ENCODE results near the gene AKT1. TPM values are rescaled to one million over a fixed set of nuclear protein-coding genes. Genes with fewer than 3 reads are reported as not detected.

The AKT1 gene
- polyA plus RNA-seq, 4 donors = 72.4 to 95.9 (median 82.7) TPM

GRCh38 chr14:104798300-104799243 lies 3.0 kb upstream of the AKT1 start:
- Histone ChIP-seq H3K27ac (ENCODE audit: low read depth in 1 of 3, low read length in 2 of 3) (peak overlapping the region; percentile 42 to 91 (median 87)), H3K4me1 (ENCODE audit: control insufficient read depth in 3 of 3, insufficient read depth in 2 of 3, low read depth in 1 of 3, low read length in 2 of 3) (peaks cover 2 to 53% (median 8%) of the 10 kb centered on the region in 3 donors), H3K36me3 (ENCODE audit: control insufficient read depth in 3 of 3, insufficient read depth in 2 of 3, low read depth in 1 of 3, low read length in 3 of 3) (peaks cover 0 to 18% (median 0%) of the 10 kb centered on the region in 3 donors), H3K9me3 (ENCODE audit: control insufficient read depth in 2 of 2, insufficient read depth in 1 of 2, low read depth in 1 of 2, low read length in 1 of 2) (no peaks in the 10 kb centered on the region), H3K27me3 (ENCODE audit: control insufficient read depth in 3 of 3, insufficient read depth in 3 of 3, low read length in 3 of 3) (no peaks in the 10 kb centered on the region), H3K4me3 (ENCODE audit: low read depth in 1 of 3, low read length in 3 of 3) (no peak overlapping the region)
- FAIRE-seq = no peak
- 68 to 79% (median 76%) methylated on average over 16 of the region's 16 CpGs for whole genome bisulfite sequencing, 3 donors
- DNase-seq = peak in 1 of 2 donors; percentile 27

- DNase-seq (peak; percentile 40 to 54), FAIRE-seq (no peak)
- no peak overlapping the region for H3K4me3 ChIP-seq (ENCODE audit: low read depth in 1 of 3, low read length in 3 of 3)
- peaks cover 2 to 55% (median 15%) of the 10 kb centered on the region in 3 donors for H3K4me1 ChIP-seq (ENCODE audit: control insufficient read depth in 3 of 3, insufficient read depth in 2 of 3, low read depth in 1 of 3, low read length in 2 of 3)
- peak overlapping the region in 2 of 3 donors; percentile 38 to 60 for H3K27ac ChIP-seq (ENCODE audit: low read depth in 1 of 3, low read length in 2 of 3)
- 22 to 42% (median 38%) methylated on average over 18 of the region's 18 CpGs for WGBS, 3 donors
- H3K27me3 ChIP-seq (ENCODE audit: control insufficient read depth in 3 of 3, insufficient read depth in 3 of 3, low read length in 3 of 3) = no peaks in the 10 kb centered on the region
- no peaks in the 10 kb centered on the region for H3K9me3 ChIP-seq (ENCODE audit: control insufficient read depth in 2 of 2, insufficient read depth in 1 of 2, low read depth in 1 of 2, low read length in 1 of 2)
- H3K36me3 ChIP-seq (ENCODE audit: control insufficient read depth in 3 of 3, insufficient read depth in 2 of 3, low read depth in 1 of 3, low read length in 3 of 3) = peaks cover 0 to 23% (median 0%) of the 10 kb centered on the region in 3 donors
These were observed 1.8 kb upstream of the AKT1 start for GRCh38 chr14:104797115-104798044.

GRCh38 chr14:104796687-104797081 lies 1.1 kb upstream of the AKT1 start:
- peaks cover under 1 to 48% (median 15%) of the 10 kb centered on the region in 3 donors for H3K4me1 ChIP-seq (ENCODE audit: control insufficient read depth in 3 of 3, insufficient read depth in 2 of 3, low read depth in 1 of 3, low read length in 2 of 3)
- 75 to 84% (median 81%) methylated on average over 6 of the region's 6 CpGs for WGBS, 3 donors
- H3K27ac ChIP-seq (ENCODE audit: low read depth in 1 of 3, low read length in 2 of 3) = no peak overlapping the region
- H3K36me3 ChIP-seq (ENCODE audit: control insufficient read depth in 3 of 3, insufficient read depth in 2 of 3, low read depth in 1 of 3, low read length in 3 of 3) = peaks cover 0 to 23% (median 0%) of the 10 kb centered on the region in 3 donors
- FAIRE-seq (no peak), DNase-seq (no peak)
- no peaks in the 10 kb centered on the region for H3K27me3 ChIP-seq (ENCODE audit: control insufficient read depth in 3 of 3, insufficient read depth in 3 of 3, low read length in 3 of 3)
- H3K4me3 ChIP-seq (ENCODE audit: low read depth in 1 of 3, low read length in 3 of 3) = no peak overlapping the region
- no peaks in the 10 kb centered on the region for H3K9me3 ChIP-seq (ENCODE audit: control insufficient read depth in 2 of 2, insufficient read depth in 1 of 2, low read depth in 1 of 2, low read length in 1 of 2)

GRCh38 chr14:104795781-104796686 lies 486 bp upstream of the AKT1 start:
- FAIRE-seq = no peak
- H3K4me1 ChIP-seq (ENCODE audit: control insufficient read depth in 3 of 3, insufficient read depth in 2 of 3, low read depth in 1 of 3, low read length in 2 of 3) = peaks cover 0 to 42% (median 12%) of the 10 kb centered on the region in 3 donors

GRCh38 chr14:104794631-104794992 lies 936 bp downstream of the AKT1 start:
- FAIRE-seq (no peak), DNase-seq (no peak)
- peaks cover 0 to 43% (median 3%) of the 10 kb centered on the region in 3 donors for H3K36me3 ChIP-seq (ENCODE audit: control insufficient read depth in 3 of 3, insufficient read depth in 2 of 3, low read depth in 1 of 3, low read length in 3 of 3)
- H3K27ac ChIP-seq (ENCODE audit: low read depth in 1 of 3, low read length in 2 of 3) = peak overlapping the region; percentile 50 to 78 (median 65)
- no peaks in the 10 kb centered on the region for H3K9me3 ChIP-seq (ENCODE audit: control insufficient read depth in 2 of 2, insufficient read depth in 1 of 2, low read depth in 1 of 2, low read length in 1 of 2)
- no peaks in the 10 kb centered on the region for H3K27me3 ChIP-seq (ENCODE audit: control insufficient read depth in 3 of 3, insufficient read depth in 3 of 3, low read length in 3 of 3)
- peak overlapping the region; percentile 71 to 95 (median 91) for H3K4me3 ChIP-seq (ENCODE audit: low read depth in 1 of 3, low read length in 3 of 3)
- H3K4me1 ChIP-seq (ENCODE audit: control insufficient read depth in 3 of 3, insufficient read depth in 2 of 3, low read depth in 1 of 3, low read length in 2 of 3) = peaks cover 0 to 37% (median 12%) of the 10 kb centered on the region in 3 donors
- 1 to 4% (median 3%) methylated on average over 16 of the region's 16 CpGs for WGBS, 3 donors

More at GRCh38 chr14:104795781-104796686, 486 bp upstream of the AKT1 start:
- Histone ChIP-seq H3K4me3 (ENCODE audit: low read depth in 1 of 3, low read length in 3 of 3) (peak overlapping the region; percentile 65 to 95 (median 91)), H3K36me3 (ENCODE audit: control insufficient read depth in 3 of 3, insufficient read depth in 2 of 3, low read depth in 1 of 3, low read length in 3 of 3) (peaks cover 0 to 30% (median 3%) of the 10 kb centered on the region in 3 donors), H3K9me3 (ENCODE audit: control insufficient read depth in 2 of 2, insufficient read depth in 1 of 2, low read depth in 1 of 2, low read length in 1 of 2) (no peaks in the 10 kb centered on the region), H3K27me3 (ENCODE audit: control insufficient read depth in 3 of 3, insufficient read depth in 3 of 3, low read length in 3 of 3) (no peaks in the 10 kb centered on the region), H3K27ac (ENCODE audit: low read depth in 1 of 3, low read length in 2 of 3) (peak overlapping the region; percentile 72 to 85 (median 84))
- WGBS, 3 donors = 10 to 15% (median 14%) methylated on average over 18 to 55 of the region's 55 CpGs
- peak; percentile 58 to 81 for DNase-seq

- WGBS, 3 donors = 3 to 16% (median 9%) methylated on average over 15 of the region's 15 CpGs
- DNase-seq (peak; percentile 36 to 72), FAIRE-seq (no peak)
- H3K27me3 ChIP-seq (ENCODE audit: control insufficient read depth in 3 of 3, insufficient read depth in 3 of 3, low read length in 3 of 3) = no peaks in the 10 kb centered on the region
- peak overlapping the region; percentile 71 to 95 (median 91) for H3K4me3 ChIP-seq (ENCODE audit: low read depth in 1 of 3, low read length in 3 of 3)
- peaks cover 0 to 35% (median 12%) of the 10 kb centered on the region in 3 donors for H3K4me1 ChIP-seq (ENCODE audit: control insufficient read depth in 3 of 3, insufficient read depth in 2 of 3, low read depth in 1 of 3, low read length in 2 of 3)
- peak overlapping the region in 1 of 3 donors; percentile 50 for H3K27ac ChIP-seq (ENCODE audit: low read depth in 1 of 3, low read length in 2 of 3)
- H3K36me3 ChIP-seq (ENCODE audit: control insufficient read depth in 3 of 3, insufficient read depth in 2 of 3, low read depth in 1 of 3, low read length in 3 of 3) = peaks cover 0 to 49% (median 3%) of the 10 kb centered on the region in 3 donors
- H3K9me3 ChIP-seq (ENCODE audit: control insufficient read depth in 2 of 2, insufficient read depth in 1 of 2, low read depth in 1 of 2, low read length in 1 of 2) = no peaks in the 10 kb centered on the region
These were observed 1.4 kb downstream of the AKT1 start for GRCh38 chr14:104794099-104794498.

GRCh38 chr14:104793703-104793959 lies 1.9 kb downstream of the AKT1 start:
- 82 to 89% (median 82%) methylated on average over 2 of the region's 2 CpGs for WGBS, 3 donors
- FAIRE-seq (no peak), DNase-seq (no peak)
- H3K9me3 ChIP-seq (ENCODE audit: control insufficient read depth in 2 of 2, insufficient read depth in 1 of 2, low read depth in 1 of 2, low read length in 1 of 2) = no peaks in the 10 kb centered on the region
- H3K27ac ChIP-seq (ENCODE audit: low read depth in 1 of 3, low read length in 2 of 3) = no peak overlapping the region
- peaks cover 0 to 35% (median 12%) of the 10 kb centered on the region in 3 donors for H3K4me1 ChIP-seq (ENCODE audit: control insufficient read depth in 3 of 3, insufficient read depth in 2 of 3, low read depth in 1 of 3, low read length in 2 of 3)
- H3K27me3 ChIP-seq (ENCODE audit: control insufficient read depth in 3 of 3, insufficient read depth in 3 of 3, low read length in 3 of 3) = no peaks in the 10 kb centered on the region
- H3K36me3 ChIP-seq (ENCODE audit: control insufficient read depth in 3 of 3, insufficient read depth in 2 of 3, low read depth in 1 of 3, low read length in 3 of 3) = peaks cover 0 to 53% (median 3%) of the 10 kb centered on the region in 3 donors
- peak overlapping the region in 2 of 3 donors; percentile 71 to 91 for H3K4me3 ChIP-seq (ENCODE audit: low read depth in 1 of 3, low read length in 3 of 3)

Data from small intestine (tissue), 7 donors.